Activated T-helper 9 cell treated with anti-CD3 and anti-CD28 coated beads, Interleukin-2, amount 50 U/mL, for 16 hours (primary cell): Measurements from ENCODE around the gene SLC25A21.

Experiments
- DNase-seq: peaks from one replicate; pipeline ENCODE4 v3.0.0-alpha.2; 2020; ENCODE audit warnings: low read depth

SLC25A21 gene

DNA sequence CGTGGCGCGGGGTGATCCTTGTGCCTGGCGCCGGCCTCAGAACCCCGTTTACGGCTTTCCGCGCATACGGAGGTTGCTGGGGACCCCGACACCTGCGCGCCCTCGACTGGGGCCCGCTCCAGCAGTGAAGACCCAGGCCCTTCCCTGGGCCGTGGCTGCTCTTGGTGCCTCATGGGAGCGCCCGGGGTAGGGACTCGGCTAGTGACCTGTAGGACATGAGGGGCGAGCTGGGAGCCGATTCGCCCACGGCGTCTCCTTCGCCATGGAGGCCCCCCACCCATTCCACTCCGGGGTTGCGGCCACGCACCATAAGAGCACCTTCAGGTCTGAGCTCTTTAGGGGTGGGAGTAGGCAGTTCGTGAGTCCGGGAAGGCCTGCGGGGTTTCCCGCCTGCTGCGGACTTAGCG, 525.0 kb downstream of the SLC25A21 start:
- DNase-seq = no peak

DNA sequence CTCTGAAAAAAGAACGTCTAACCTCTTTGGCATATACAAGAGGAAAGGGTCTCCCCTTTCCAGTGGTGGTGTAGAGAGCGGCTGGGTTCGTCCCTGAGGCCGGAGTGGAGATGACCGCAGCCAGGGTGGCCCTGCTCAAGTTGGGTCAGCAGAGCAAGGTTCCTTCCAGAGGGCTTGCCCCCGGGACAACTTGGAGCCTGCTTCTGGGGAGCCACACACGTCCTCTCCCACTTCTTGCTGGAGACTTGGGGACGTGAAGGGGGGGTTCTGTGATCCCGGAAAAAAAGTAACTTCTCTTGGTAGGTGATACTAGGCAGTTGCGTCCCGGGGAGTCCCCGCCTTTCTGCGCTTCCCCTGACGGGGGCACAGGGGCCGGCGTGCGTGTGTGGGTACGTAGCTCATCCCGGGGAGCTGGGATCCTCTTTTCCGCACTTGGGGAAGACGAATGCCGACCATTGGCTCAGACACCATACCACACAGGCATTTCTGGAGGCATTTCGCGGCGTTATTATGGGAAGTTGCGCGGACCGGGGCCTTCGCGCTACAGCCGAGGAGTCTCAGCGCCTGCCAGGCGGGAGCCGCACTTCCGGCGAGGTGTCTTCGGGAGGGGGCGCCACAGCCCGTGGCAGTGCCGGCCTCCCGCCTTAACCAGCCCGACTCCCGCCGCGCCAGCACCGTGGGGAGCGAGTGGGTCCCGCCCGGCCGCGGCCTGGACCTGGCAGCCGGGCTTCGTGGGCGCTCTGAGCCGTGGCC, 525.6 kb downstream of the SLC25A21 start:
- no peak for DNase-seq

DNA sequence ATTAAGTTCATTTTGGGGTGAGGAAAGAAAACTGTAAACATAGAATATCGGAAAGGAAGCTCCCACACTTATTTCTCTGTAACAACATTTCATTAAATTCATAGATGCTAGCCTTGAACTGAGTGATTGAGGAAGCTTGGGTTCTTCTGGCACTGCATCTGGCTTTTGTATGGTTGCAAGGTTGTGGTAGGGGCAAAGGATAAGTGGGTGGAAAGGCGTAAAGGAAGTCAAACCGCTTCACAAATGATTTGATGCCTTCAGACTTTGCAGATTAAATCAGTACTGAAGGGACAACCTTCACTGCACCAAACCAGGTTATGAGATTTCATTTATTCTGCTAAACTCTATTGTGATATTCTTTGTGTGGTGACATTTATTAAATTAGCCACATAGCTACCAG, 538.8 kb downstream of the SLC25A21 start:
- DNase-seq = no peak
